Suppressor macrophage treated with lipopolysaccharide for 1 hour (primary cell): ENCODE measurements around the gene RWDD3.

ENCODE experiments used
- DNase-seq, 3 donors: peaks; one replicate each; pipeline ENCODE4 v3.0.0-alpha.2; 2020 to 2022

Gene RWDD3

DNA sequence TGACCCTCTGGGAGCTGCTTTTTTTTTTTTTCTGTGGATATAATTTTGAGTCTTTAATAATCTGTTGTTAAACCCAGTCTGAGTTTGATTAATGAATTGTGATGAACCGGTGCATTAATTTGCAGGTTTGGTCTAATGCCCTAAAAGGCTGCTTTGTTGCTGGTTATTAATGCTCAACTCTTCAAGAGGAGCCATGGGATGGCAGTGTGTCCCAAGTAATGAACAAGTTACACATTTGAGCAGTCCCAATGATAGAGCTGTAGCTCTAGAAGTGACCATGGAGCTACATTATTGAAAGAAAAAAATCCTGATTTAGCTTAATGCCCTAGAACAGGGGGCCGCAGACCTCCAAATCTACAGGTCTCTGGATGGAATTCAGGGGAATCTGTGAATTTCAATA is 53.1 kb downstream of the RWDD3 start:
- DNase-seq, result no peak

GRCh38 chr1:95287825-95288224 is 53.8 kb downstream of the RWDD3 start:
- no peak for DNase-seq
